GM13976 (cell line): ENCODE data around the gene ZFYVE28.

Source experiments
- DNase-seq: peaks from one replicate; pipeline ENCODE4 v3.0.0; 2012; ENCODE audit warnings: low spot score
- CTCF ChIP-seq: IDR thresholded peaks from 2 replicates; pipeline ENCODE4 v1.5.1; 2012; ENCODE audit warnings: borderline replicate concordance, mild to moderate bottlenecking; ENCODE audit not compliant: insufficient read depth; ENCODE audit errors: extremely low read depth, missing control alignments, control extremely low read depth
- in situ Hi-C: fragments of 300-500 bp; cut with MboI; formaldehyde crosslinking; loops from one replicate; pipeline ENCODE4 v1.12.0; 2022; ENCODE audit warnings: low sequenced_read_pairs, mixed read lengths, inconsistent platforms; ENCODE audit not compliant: unreplicated experiment

The ZFYVE28 gene

DNA sequence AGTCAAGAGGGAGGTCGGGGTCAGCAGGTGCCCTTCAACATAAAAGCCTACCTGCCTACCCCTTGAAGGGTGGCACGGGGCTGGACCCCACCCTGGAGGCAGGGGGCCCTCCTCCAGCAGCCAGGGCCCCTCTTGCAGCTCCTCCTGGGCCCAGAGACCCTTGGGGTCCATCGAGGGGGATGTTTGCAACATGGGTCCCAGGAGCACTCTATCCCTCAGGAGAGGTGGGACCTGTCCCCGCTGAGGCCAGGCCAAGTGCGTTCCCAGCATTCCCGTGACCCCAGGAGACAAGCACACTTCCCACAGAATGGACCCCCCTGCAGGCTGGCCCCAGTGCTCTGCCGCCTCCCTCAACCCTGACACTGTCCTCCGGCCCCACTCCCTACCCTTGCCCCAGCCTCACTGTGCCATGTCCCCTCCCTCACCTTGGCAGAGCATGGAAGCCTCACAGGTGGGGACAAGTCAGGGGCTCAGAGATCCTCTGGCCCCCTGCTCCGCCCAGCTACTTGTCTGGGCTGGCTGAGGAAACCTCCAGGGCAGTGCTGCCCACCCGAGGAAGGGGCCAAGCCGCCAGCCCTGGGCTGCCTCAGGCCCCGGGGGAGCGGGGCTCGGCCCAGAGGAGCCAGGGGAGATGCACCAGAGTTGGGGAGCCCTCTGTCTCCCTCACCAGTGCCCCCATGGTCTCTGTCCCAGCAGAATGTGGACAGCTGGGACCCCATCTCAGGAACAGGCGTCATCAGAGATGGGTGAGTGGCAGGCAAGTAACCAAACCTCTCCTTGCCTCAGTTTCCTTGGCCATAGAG, 158.7 kb downstream of the ZFYVE28 start:
- TF ChIP-seq CTCF: no peak
- no peak for DNase-seq
- in situ Hi-C loops: no loop called here

DNA sequence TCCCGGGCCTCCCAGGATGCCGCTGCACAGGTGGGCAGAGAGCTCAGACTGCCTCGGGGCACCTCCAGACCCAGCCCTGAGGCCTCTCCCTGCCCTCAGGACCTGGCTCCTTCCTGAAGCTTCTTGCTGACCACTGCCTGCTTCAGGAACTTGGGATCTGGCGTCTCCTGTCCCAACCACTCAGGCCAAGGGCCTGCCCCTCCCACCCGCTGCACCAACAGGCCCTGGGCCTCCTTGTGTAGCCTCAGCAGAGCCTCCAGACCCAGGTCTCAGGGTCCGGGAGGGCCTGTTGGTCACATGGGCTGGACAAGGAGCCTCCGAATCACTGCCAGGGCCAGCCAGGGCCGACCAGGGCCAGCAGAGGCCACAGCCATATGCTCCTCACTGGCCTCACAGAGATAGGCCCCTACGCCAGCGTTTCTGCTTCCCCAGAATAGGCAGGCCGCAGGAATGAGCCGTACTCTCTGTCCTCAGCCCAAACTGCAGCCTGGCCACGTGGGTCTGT, 159.4 kb downstream of the ZFYVE28 start:
- DNase-seq: no peak
- TF ChIP-seq CTCF: no peak
- in situ Hi-C loops: no loop called here

- in situ Hi-C loops: no loop called here
- TF ChIP-seq CTCF: no peak
- no peak for DNase-seq
Observed at GRCh38 chr4:2258091-2259035, 160.1 kb downstream of the ZFYVE28 start.

DNA sequence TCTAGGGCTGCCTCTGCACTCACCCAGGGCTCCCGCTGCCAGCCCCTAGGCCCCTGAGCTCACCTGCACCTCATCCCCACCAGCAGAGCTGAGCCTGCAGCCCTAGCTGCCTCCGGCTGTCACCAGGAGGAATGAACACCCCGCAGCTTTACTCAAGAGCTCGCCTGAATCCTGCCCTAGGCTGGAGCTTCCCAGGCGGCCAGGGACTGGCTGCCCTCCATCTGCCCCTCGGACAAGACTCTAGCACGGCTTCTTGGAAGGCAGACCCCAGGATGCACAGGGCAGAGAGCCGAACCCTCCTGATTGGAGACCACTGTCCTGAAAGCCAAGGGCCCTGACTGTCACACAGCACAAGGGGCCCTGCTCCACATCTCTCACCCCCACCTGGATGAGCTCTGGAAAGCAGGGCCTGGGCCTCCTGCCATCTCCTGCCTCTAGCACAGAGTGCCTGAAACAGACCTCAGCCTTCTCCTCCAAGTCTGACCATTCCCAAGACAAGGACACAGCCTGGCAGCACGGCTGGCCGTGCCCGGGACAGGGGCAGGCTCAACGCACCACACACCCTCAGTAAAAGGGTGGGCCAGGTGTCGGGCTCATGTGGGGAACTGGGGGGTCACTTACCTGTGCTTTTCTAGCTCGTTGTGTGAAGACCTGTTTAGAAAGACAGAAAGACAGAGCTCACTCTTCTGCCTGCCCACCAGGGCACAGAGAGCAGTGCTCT, 160.9 kb downstream of the ZFYVE28 start:
- DNase-seq: no peak
- no peak for TF ChIP-seq CTCF
- in situ Hi-C loops: no loop called here

DNA sequence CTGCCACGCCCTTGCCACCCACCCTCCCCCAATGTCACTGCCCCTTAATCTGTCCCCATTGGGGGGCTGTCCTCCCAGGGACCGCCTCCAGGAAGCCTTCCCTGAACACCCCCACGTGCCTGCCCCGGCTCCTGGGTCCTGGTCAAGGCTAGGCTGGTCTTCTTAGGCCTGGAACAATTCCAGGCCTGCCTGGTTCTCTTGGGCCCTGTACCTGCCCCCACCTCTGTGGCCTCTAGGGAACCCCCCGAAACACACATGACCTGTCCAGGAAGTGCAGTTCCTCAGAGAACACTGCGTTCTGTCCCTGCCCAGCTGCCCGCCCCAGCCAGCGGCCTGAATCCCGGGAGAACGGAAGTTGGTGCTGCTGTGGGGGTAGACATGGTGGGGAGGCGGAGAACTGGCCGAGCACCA, 161.7 kb downstream of the ZFYVE28 start:
- TF ChIP-seq CTCF: no peak
- in situ Hi-C loops: no loop called here
- DNase-seq: no peak

- in situ Hi-C loops: no loop called here
- DNase-seq: no peak
- TF ChIP-seq CTCF: no peak
Observed at GRCh38 chr4:2256156-2256731, 162.2 kb downstream of the ZFYVE28 start.
